ENCODE measurements around the gene CCIN.
"Not testable (repeated sequence)": the region's sequence is repeated elsewhere in the genome, so short reads cannot be mapped to it uniquely, and the experiment has no call there.

The CCIN gene

DNA sequence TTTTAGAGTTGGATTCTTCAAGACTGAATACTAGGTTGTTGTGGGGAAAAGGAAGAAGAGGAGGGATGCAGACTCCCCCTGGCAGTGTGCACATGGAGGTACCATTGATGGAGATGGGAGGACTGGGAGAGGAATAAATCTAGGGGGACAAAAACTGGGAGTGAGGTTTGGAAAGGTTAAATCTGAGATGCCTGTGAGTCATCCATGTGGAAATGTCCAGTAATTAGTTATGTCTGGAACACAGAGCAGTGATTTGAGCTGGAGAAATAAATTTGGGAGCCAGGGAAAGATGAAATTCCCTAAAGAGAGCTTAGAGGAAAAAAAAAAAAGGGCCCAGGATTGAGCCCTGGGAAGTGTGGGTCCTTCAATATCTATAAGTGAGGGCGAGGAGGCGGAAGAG is 8.0 kb upstream of the CCIN start:
- DNase-seq = no peak

DNA sequence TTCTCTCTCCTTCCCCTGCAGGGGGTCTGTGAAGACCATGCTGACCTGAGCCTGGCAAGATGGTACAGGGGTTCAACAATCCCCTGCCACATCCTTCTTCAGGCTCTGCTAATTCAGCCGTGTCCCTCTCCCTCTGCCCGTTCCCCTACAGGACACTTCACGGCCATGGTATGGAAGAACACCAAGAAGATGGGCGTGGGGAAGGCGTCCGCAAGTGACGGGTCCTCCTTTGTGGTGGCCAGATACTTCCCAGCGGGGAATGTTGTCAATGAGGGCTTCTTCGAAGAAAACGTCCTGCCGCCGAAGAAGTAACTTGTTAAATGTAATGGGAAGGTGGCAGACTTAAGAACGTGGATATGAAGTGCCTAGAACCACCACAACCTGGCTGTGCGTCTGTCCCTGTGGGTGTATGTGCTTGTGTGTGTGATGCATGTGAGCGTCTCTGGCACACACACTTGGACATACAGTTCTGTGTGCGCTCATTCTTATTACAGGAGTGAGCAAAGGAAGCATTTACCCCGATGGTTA is 6.9 kb upstream of the CCIN start:
- DNase-seq = no peak

DNA sequence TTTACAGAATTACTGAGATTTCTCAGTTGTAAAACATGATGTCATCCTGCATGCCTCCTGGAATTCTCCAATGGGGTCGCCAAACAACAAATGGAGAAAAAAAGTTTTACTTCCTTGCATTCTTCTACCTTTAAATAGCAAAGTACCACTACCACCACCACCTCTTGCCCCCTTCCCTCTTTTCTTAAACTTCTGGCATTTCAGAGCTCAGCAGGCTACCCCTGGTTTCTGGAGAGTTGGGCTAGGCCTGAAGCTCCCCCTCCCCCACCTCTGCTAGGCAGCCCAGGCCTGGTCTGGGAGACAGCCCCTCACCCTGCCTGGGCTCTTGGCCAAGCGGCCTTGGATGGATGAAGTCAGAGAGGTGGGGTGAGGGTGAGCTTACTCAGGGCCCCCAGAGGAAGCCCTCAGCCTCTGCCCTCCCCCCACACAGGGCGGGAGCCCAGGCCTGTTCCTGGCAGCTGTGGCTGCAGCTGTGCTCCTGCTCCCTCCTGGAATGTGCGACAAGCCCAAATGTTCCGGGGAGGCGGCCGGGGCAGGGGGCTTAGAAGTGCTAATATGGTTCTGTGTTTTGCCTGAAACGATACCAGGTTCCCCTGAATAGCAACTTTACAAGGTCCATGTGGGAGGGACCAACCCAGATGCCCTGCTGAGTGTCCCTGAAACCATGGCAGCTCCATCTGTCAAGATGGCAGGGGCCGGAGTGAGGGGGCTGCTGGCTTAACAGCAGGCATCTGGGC is 6.0 kb upstream of the CCIN start:
- DNase-seq = no peak

DNA sequence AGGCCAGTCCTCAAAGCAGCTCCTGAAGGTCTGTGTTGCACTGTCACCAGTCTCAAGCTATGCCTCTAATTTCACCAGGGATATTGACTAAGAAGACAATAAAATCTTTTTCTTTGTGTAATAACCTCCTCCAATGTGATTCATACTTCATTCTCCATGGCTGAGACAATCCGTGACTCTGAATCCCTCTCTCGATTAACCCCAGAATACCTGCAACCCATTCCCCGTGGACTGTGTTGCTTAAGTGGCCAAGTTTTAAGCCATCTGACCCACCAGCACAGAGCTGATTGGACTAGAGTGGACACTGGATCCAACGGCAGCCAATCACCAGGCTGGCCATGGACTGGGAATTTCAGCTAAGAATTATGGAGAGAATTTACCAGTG is 5.4 kb upstream of the CCIN start:
- no peak for DNase-seq

DNA sequence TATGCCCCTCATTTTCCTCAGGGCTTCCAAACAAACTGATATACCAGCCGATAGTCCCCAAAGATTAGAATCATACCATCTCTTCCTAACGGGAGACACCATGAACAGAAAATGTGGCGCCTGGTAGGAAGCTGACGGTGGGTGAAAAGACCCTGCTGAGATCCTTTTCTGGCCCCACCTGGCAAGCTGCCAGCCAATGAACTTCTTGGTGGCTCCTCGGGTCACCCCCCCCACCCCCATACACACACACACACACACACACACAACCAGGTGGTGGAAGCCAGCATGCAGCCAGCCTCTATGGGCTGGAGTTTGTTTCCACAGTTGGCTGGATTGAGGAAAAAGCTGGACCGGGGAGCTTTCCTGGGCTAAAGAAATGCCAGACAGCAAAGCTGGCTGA is 4.8 kb upstream of the CCIN start:
- no peak for DNase-seq

DNA sequence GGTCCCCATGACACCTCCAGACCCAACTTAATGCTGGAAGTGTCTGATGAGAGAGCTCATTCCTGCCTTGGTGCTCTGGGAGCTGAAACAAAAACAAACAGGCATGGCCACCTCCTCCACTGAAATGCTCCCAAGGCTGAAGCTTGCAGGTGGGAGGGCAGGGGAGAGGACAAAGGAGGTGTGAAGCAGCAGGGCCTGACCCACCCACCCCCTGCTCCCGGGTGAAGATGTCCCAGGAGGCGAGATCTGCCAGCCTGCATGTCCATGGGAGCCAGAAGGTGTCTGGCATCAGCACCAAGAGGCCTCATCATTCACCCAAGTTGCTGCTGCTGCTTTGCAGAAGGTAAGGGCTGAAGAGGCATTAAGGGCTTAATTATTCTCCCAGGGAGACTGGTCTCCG is 4.2 kb upstream of the CCIN start:
- DNase-seq = no peak

DNA sequence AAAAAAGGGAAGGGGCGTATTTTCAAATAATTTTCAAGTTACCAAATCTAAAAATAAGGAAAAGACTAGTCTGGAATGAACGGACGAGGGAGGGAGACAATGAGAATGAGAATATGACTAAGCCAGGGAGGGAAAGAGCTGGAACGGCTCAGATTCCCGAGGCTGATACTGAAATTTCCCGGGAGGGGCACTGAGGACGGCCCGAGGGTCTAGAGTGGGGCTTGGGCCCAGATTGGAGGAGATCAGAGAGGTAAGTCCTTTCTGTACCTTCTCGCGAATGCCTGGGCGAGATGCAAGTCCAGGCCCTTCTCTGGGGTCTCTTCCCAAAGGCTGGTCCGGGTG is 3.4 kb upstream of the CCIN start:
- no peak for DNase-seq

DNA sequence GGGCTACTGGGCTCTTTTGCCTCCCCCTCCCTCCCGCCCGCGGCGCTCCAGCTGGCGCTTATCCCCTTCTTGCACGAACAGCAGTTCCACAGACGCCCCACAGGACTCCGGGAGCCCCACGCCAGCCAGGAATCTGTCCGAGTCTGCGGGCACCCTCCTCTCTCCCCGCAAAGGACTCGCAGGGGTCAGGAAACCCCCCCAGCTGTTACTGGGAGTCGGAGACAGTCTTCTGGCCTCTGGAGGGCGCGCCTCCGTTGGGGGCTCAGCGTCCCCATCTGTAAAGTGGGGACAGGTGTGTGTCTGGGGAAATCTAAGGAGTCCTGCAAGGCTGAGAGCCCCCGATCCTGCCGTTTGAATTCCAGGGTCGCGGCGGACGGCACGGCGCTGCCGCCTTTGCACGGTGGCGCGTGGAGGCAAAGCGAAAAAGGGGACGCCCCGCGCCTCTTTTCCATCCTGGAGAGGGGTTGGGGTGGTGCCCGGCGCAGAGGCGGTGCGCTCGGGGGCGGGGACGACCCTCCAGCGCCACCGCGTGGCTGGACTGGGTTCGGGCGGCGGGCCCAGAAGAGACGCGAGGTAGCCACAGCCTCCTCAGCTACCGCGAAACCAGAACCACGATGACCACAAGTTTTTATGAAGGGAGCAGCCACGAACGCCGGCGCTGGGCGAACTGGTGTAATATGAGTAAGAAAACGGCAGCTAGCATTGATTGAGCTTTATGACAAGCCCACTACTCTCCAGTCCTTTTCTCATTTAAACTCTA is 2.8 kb upstream of the CCIN start:
- DNase-seq = peak; percentile 84 to 87

DNA sequence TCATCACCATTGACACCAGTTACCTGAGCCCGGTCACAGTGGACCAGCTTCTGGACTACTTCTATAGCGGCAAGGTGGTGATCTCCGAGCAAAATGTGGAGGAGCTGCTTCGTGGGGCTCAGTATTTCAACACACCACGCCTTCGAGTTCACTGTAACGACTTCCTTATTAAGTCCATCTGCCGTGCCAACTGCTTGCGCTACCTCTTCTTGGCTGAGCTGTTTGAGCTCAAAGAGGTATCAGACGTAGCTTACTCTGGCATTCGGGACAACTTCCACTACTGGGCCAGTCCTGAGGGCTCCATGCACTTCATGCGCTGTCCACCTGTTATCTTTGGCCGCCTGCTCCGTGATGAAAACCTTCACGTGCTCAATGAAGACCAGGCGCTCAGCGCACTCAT is 520 bp downstream of the CCIN start:
- DNase-seq = no peak

DNA sequence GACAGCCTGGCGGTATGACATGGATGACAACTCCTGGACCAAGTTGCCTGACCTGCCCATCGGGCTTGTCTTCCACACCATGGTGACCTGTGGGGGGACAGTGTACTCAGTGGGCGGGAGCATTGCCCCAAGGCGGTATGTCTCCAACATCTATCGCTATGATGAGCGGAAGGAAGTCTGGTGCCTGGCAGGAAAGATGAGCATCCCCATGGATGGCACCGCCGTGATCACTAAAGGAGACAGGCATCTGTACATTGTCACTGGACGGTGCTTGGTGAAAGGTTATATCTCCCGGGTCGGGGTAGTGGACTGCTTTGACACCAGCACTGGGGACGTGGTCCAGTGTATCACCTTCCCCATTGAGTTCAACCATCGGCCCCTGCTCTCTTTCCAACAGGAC is 1.3 kb downstream of the CCIN start:
- no peak for DNase-seq

DNA sequence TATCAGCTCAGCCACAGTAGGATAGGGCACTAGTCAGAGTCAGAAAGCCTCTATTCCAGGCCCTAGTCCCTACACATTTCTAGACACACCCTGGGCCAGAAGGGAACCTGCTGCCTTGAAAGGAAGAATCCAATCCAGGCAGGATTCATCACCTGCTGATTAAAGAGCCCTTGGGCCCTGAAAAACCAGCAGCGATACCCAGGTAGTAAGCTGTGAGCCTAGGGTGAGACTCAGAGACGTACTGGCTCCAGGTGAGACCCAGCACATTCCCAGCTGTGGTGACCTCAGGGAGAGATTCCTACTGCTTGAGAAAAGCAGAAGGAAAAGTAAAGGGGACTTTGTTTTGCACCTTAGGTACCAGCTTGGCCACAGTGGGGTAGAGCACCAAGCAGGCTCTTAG is 4.7 kb downstream of the CCIN start:
- DNase-seq = no peak

DNA sequence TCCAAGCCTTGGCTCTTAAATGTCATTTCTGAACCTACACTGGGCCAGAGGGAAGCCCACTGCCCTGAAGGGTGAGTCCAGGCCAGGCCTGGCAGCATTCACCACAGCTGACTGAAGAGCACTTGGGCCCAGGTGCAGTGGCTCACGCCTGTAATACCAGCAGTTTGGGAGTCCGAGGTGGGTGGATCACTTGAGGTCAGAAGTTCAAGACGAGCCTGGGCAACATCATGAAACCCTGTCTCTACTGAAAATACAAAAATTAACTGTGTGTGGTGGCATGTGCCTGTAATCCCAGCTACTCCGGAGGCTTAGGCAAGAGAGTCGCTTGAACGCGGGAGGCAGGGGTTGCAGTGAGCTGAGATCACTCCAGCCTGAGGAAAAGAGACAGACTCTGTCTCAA is 5.1 kb downstream of the CCIN start:
- DNase-seq = no peak

DNA sequence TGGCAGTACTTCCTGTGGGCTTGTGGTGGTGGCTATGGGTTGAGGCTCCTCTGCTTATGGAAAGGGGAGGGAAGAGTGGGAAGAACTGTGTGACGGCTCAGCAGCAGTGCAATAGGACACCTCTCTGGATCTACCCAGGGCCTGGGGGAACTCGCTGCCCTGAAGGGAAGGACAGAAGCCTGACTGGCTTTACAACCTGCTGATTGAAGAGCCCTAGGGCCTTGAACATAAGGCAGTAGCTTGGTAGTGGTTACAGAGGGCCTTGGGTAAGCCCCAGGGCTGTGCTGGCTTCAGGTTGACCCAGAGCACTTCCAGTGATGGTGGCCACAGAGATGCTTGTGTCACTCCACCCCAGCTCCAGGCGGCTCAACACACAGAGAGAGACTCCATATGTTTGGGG is 5.5 kb downstream of the CCIN start:
- no peak for DNase-seq

DNA sequence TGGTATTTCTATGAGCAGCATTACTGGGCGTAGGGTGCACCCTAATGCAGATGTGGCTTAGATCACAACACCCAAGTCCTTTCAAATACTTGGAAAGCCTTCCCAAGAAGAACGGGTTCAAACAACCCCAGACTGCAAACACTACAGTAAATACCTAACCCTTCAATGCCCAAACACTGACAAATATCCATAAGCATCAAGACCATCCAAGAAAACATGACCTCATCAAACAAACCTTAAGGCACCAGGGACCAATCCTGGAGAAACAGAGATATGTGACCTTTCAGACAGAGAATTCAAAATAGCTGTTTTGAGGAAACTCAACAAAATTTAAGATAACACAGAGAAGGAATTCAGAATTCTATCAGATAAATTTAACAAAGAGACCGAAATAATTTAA is 6.0 kb downstream of the CCIN start:
- not testable (repeated sequence) for DNase-seq

DNA sequence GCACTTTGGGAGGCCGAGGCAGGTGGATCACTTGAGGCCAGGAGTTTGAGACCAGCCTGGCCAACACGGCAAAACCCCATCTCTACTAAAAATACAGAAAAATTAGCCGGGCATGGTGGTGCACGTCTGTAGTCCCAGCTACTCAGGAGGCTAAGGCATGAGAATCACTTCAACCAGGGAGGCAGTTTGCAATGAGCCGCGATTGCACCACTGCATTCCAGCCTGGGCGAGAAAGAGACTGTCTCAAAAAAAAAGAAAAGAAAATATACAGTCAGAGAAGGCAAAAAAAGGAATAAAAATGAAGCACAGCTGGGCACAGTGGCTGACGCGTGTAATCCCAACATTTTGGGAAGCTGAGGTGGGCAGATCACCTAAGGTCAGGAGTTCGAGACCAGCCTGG is 7.3 kb downstream of the CCIN start:
- DNase-seq = not testable (repeated sequence)

DNA sequence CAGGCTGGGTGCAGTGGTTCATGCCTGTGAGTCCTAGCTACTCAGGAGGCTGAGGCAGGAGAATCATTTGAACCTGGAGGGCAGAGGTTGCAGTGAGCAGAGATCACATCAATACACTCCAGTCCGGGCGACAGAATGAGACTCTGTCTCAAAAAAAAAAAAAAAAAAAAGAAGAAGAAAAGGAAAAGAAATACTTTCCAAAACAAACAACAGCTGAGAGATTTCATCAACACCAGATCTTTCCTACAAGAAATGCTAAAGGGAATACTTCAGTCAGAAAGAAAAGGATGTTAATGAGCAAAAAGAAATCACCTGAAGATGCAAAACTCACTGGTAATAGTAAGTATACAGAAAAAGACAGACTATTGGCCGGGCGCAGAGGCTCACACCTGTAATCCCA is 8.4 kb downstream of the CCIN start:
- DNase-seq = no peak

DNA sequence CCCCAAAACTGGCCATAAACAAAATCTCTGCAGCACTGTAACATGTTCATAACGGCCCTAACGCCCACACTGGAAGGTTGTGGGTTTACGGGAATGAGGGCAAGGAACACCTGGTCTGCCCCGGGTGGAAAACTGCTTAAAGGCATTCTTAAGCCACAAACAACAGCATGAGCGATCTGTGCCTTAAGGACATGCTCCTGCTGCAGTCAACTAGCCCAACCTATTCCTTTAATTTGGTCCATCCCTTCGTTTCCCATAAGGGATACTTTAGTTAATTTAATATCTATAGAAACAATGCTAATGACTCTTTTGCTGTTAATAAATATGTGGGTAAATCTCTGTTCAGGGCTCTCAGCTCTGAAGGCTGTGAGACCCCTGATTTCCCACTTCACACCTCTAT is 11.1 kb downstream of the CCIN start:
- not testable (repeated sequence) for DNase-seq

DNA sequence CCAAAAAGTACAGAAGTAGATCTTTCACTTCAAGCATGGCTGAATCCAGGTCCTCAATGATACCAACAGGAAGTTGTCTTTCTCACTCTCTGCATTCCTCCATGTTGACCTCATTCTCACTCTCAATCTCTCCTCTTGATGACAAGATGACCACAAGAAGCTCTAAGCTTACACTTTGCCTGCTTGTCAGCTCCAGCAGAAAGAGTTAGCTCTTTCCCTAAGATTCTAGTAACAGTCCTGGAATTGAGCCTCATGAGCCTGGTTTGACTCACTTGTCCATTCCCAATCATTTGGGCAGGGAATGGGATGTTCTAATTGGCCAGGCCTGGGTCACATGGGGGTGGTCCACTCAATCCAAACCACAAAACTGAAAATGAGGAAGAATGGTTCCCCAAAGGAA is 18.2 kb downstream of the CCIN start:
- no peak for DNase-seq

DNA sequence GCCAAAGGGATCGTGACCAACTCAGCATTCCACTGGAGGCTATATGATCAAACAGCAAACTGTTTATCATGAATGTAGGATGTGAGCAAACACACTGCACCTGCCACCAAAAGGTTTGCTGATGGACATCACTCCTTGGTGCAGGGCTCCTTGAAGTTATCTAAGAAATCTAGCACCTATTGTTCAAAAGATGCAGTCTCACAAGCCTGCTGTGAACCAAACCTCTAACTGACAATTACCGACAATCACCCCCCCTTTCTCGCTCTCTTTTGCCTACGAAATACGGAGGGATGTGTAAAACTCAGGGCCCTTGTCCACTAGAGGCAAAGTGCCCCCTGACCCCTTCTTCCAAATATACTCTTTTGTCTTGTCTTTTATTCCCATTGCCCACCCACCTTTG is 19.0 kb downstream of the CCIN start:
- DNase-seq = no peak

DNA sequence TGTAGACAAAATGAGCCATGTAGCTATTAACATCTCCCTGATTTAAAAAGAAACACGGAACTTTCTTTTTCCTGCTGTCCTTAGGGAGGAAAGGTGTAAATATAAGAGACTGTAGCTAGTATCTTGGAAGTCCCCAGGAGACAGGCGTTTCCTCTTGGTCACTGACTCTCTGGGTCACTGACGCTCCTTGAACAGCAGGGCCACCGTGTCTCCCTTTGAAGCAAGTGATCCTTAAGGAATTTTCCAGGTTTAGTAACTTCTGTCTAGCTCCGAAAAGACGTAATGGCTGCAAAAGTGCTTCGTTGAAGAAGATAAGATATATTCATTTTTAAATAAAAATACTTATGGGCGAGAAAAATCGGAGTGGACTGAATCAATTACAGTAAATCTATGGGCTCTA is 20.8 kb downstream of the CCIN start:
- DNase-seq = no peak

DNA sequence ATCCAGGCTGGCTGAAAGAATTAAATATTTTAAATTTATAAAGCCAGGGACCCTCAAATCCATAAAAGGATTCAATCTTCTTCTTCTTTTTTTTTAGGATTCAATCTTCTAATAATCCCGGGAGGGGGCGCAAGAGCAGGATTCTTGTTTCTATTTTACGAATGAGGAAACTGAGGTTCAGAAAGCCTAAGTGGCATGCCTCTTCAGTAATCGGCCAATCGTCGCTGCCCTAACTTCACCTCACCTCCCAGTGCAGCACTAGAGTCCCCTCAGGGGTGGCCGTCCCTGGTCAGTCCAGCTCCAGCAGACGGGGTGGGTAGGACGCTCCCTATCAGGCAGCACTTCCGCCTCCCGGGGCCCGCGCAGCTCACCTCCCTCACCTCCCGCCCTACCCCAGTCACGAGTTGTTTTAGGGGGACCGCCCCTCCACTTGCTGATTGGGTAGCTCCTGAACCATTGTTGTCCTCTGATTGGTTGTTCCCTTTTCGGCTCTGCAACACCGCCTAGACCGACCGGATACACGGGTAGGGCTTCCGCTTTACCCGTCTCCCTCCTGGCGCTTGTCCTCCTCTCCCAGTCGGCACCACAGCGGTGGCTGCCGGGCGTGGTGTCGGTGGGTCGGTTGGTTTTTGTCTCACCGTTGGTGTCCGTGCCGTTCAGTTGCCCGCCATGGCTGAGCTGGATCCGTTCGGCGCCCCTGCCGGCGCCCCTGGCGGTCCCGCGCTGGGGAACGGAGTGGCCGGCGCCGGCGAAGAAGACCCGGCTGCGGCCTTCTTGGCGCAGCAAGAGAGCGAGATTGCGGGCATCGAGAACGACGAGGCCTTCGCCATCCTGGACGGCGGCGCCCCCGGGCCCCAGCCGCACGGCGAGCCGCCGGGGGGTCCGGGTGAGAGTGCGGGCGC is 21.5 kb downstream of the CCIN start, which contains the start of gene CLTA:
CLTA (plus strand) TSS at position 534 of the 902 bp plus-strand sequence; CDS start at position 670, 136 bp downstream.
- peak; percentile 97 to 98 for DNase-seq

DNA sequence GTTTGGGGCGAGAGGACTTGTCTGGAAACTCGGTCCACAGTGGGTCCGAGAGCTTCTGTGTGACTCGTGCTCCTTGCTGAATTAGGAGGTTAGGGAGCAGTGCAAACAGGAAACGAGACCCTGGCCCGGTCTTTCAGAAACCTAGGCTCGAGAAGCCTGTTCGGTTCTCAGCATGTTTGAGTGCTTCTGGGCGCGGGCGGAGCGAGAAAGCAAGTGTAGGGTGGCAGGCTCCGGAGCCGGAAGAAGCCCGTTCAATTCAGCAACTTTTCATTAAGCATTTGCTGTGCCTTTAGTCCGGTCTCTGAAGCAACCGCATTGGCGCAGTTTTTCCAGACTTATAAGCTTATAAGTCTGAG is 22.1 kb downstream of the CCIN start:
- peak; percentile 15 to 39 for DNase-seq

DNA sequence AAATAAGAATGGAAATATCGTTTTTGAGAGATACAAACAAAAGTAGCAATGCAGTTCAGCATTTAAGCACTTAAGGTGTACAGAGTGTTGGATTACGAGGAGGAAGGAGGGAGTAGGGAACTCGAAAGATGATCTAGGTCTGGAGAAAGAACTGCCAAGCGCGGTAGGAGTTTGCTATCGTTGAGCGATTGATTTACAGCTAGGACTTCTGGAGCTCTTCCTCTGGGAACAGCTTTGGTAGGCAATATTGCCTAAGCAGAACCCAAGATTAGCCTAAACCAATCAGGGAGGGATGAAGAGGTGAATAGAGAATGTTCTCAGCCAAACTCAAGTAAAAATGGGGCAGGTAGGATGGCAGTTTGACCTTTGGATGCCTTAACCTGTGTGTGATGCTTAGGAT is 22.5 kb downstream of the CCIN start:
- no peak for DNase-seq

DNA sequence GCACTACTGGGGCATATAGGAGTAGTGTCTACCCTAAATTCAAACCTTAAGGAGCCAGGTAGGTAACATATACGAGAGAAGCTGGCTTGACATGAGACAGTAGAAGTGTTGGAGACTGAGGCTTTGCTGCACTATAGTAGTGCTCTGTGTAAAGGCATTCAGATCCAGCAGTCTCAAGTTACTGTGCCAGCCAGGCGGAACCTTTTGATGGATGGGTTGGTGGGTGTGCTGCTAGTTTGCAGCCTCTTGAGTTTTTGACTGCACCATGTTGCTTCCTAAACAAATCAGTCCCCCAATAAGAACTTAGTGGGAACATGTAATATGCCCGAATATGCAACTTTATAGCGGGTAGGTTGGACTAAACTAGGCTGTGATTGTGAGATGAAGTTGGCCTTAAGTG is 23.0 kb downstream of the CCIN start:
- no peak for DNase-seq

All from CD4-positive, alpha-beta T cell treated with Interleukin-4 for 1 hour (primary cell).